Fibroblast of villous mesenchyme (primary cell): ENCODE measurements around the gene AADAC. TPM values are rescaled to one million over a fixed set of nuclear protein-coding genes. Genes with fewer than 3 reads are reported as not detected.
"Not testable (repeated sequence)": the region's sequence is repeated elsewhere in the genome, so short reads cannot be mapped to it uniquely, and the experiment has no call there.

Experiments
- DNase-seq: peaks from one replicate; pipeline ENCODE4 v3.0.0-alpha.2; 2010; ENCODE audit warnings: low read depth
- H3K4me3 ChIP-seq: 2 replicates; pipeline ENCODE4 v1.5.1; 2011; ENCODE audit warnings: low read depth, mild to moderate bottlenecking, low read length
- total RNA-seq: library from RNA; depleted of rRNA; stranded (reverse); fragments of >200 nt; gene quantifications from 2 replicates; pipeline ENCODE4 v1.2.3, GENCODE V29; 2012
- TF ChIP-seq, protein P1 (sequence below): IDR thresholded peaks from 2 replicates; pipeline ENCODE4 v1.5.1; 2012; ENCODE audit warnings: low read depth, mild to moderate bottlenecking, low read length; ENCODE audit not compliant: insufficient read depth

Gene AADAC, protein sequence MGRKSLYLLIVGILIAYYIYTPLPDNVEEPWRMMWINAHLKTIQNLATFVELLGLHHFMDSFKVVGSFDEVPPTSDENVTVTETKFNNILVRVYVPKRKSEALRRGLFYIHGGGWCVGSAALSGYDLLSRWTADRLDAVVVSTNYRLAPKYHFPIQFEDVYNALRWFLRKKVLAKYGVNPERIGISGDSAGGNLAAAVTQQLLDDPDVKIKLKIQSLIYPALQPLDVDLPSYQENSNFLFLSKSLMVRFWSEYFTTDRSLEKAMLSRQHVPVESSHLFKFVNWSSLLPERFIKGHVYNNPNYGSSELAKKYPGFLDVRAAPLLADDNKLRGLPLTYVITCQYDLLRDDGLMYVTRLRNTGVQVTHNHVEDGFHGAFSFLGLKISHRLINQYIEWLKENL
- 0.32 TPM in 1 of 2 replicates, not detected in the other for total RNA-seq

DNA sequence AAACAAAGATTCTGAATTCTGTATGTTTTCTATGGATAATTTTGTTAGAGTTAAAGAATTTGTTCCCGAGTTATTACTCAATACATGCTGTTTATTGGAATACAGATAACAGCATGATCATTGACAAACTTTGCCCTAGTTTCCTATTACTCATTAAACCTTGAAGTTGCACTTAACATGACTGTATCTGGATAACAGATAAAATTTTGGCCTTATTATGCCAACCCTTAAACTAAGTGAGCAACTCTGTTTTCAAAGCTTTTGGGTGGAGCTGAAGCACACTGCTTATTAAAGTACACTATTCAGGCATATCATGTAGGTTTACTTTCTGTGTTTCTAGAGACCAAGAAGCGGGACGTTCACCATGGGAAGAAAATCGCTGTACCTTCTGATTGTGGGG lies at the start of gene AADAC:
Gene AADAC, plus strand, starts transcription at position 318 of the 400 bp plus-strand sequence. Its CDS starts 47 bp downstream, at position 365.
- H3K4me3 ChIP-seq = no peak within 1 kb of the TSS
- DNase-seq = peak; percentile 66
- TF ChIP-seq, protein P1, sequence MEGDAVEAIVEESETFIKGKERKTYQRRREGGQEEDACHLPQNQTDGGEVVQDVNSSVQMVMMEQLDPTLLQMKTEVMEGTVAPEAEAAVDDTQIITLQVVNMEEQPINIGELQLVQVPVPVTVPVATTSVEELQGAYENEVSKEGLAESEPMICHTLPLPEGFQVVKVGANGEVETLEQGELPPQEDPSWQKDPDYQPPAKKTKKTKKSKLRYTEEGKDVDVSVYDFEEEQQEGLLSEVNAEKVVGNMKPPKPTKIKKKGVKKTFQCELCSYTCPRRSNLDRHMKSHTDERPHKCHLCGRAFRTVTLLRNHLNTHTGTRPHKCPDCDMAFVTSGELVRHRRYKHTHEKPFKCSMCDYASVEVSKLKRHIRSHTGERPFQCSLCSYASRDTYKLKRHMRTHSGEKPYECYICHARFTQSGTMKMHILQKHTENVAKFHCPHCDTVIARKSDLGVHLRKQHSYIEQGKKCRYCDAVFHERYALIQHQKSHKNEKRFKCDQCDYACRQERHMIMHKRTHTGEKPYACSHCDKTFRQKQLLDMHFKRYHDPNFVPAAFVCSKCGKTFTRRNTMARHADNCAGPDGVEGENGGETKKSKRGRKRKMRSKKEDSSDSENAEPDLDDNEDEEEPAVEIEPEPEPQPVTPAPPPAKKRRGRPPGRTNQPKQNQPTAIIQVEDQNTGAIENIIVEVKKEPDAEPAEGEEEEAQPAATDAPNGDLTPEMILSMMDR = no peak

DNA sequence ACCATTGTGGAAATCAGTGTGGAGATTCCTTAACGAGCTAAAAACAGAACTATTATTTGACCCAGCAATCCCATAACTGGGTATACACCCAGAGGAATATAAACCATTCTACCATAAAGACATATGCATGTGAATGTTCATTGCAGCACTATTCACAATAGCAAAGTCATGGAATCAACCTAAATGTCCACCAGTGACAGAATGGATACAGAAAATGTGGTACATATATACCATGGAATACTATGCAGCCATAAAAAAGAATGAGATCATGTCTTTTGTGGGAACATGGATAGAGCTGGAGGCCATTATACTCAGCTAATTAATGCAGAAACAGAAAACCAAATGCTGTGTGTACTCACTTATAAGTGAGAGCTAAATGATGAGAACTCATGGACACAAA lies 49.2 kb upstream of the AADAC start:
- DNase-seq, H3K4me3 ChIP-seq: not testable (repeated sequence)

DNA sequence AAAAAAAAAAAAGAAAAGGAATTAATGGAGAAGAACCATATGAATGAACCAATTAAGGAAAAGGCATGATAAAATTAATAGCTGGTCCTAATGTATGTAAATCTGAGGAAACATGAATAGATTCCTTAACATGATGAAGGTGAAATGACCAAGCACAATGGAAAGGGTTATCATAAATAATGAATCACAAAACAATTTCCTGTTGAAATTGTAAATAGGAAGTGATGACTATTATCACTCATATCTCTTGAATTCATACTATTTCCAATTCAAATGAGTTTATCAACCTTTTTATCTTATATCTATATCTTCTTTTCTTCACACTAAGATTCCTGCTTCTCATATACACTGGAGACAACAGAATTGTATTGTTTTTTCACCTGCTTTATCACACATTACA lies 48.2 kb upstream of the AADAC start:
- no peak for DNase-seq
- TF ChIP-seq, protein P1 = no peak
- H3K4me3 ChIP-seq = no peak overlapping the region

DNA sequence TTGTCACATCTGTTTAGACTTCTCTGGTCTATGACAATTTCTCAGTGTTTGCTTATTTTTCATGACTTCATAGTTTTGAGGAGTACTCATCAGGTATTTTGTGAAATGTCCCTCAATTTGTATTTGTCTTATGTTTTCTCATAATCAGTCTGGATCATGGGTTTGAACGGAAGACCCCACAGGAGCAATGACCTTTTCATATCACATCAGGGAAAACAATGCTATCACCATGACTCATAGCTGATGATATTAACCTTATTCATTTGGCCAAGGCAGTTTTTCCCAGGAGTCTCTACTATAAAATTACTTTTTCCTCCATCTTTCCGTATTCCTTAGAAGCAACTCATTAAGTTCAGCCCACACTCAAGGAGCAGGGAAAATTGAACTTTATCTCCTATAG lies 47.5 kb upstream of the AADAC start:
- TF ChIP-seq, protein P1 = no peak
- DNase-seq = peak; percentile 3
- no peak overlapping the region for H3K4me3 ChIP-seq

DNA sequence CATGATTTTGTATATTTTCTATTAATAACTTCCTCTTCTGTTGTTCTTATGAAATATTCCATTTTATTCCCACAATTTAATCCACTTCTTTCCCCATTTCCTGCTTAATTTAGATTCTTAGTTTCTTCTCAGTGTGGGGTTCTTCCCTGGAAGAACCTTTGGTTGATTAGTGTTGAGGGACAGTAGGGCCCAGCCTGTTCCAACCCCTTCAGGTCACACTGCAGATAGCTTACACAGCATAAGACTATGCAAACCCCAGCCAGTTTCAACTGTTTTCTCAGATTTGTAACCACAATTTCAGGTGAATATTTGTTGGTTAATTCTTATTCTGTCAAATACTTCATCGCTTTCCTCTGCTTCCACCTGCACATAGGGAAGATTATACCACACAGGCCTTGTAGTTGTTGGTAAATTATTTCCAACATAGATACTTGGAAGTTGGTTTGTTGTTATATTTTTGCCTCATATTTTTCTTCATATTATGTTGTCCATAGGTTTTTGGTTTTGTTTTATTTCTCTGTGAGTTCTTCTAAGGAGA lies 45.5 kb upstream of the AADAC start:
- TF ChIP-seq, protein P1 = no peak
- H3K4me3 ChIP-seq = no peak overlapping the region
- DNase-seq = no peak

DNA sequence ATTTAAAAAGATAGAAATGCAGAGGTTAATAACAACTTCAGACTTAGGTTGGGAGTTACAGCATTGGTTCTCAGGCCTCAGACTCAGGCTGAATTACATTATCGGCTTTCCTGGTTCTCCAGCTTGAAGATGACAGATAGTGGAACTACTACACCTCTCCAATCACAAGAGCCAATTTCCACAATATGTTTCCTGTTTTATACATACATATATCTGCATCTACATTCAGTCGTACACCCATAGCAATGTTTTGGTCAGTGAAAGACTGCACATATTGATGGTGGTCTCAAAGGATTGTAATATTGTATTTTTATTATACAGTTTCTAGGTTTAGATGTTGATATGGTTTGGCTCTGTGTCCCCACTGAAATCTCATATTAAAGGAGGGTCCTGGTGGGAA lies 44.7 kb upstream of the AADAC start:
- TF ChIP-seq, protein P1 = no peak
- no peak for DNase-seq
- H3K4me3 ChIP-seq = no peak overlapping the region

DNA sequence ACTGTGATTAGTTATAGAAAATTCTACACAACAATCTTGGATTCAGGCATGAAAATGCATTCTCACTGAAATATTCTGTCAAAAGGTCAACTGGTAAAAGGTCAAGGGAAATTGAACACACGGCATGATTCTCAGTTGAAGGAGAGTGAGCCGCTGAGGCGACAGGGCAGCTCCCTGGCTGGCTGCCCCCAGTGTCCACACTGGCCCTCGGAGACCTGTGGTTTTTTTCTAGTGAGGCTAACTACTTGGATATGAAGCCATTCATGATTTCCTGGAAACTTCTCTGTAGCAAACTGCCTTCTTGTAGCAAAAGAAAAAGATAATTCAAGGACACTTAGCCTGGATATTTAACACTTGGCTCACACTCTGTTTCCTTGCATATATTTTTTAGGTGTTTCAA lies 43.0 kb upstream of the AADAC start:
- TF ChIP-seq, protein P1 = no peak
- no peak overlapping the region for H3K4me3 ChIP-seq
- no peak for DNase-seq
